GM23248 (cell line): ENCODE measurements around the gene RWDD1.

Experiments used
- EZH2 ChIP-seq: fragments of 200-600 bp; sonication (generic); IDR thresholded peaks from 2 replicates; pipeline ENCODE4 v1.6.1; 2018; ENCODE audit warnings: antibody characterized with exemption, mild to moderate bottlenecking; ENCODE audit not compliant: insufficient read depth, poor library complexity, severe bottlenecking
- EZH2phosphoT487 ChIP-seq: fragments of 200-600 bp; sonication (generic); IDR thresholded peaks from 2 replicates; pipeline ENCODE4 v1.6.1; 2018; ENCODE audit warnings: antibody characterized with exemption, moderate library complexity, mild to moderate bottlenecking, low read depth; ENCODE audit not compliant: insufficient read depth

DNA sequence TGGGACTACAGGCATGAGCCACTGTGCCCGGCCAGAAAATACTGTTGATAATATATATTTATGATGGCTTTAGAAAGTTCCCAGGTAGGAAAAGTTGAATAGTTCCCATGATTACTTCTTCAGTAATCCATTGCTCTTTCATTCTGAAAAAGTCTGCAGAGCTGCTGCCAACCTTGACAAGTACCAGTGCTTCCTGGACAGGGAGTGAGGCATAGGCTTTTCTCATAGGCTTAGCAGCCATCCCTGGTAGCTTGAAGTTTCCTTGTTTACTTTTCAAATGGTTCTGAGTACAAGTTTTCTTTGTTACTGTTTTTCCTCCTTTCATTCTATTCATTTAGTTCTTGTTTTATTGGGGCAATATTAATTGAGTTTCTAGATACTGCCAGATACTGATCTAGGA is 7.8 kb downstream of the RWDD1 start:
- TF ChIP-seq EZH2: no peak
- TF ChIP-seq EZH2phosphoT487: no peak
